GM23338 (cell line): ENCODE measurements around the gene SNX9. TPM values are rescaled to one million over a fixed set of nuclear protein-coding genes. Genes with fewer than 3 reads are reported as not detected.

Experiments
- ATAC-seq: fragments of 200-7000 bp; cut with Tn5 transposase; 3 replicates; pipeline ENCODE4 v1.9.1; 2020
- DNase-seq: peaks from one replicate; pipeline ENCODE4 v3.0.0-alpha.2; 2015; ENCODE audit warnings: low spot score
- H2AFZ ChIP-seq: fragments of 200-600 bp; sonication (generic); 2 replicates; pipeline ENCODE4 v1.8.0; 2016; ENCODE audit warnings: antibody characterized with exemption, mild to moderate bottlenecking, moderate library complexity
- H3F3A ChIP-seq: fragments of 200-600 bp; sonication (generic); replicated peaks from 2 replicates; pipeline ENCODE4 v1.8.0; 2017; ENCODE audit warnings: antibody characterized with exemption, mixed run types, low read depth
- H3K27ac ChIP-seq: fragments of 200-600 bp; sonication (generic); 2 replicates; pipeline ENCODE4 v1.6.1; 2016; ENCODE audit warnings: low read depth
- H3K27me3 ChIP-seq: fragments of 200-600 bp; sonication (generic); 2 replicates; pipeline ENCODE4 v1.8.0; 2016; ENCODE audit warnings: mild to moderate bottlenecking, mixed run types, moderate library complexity; ENCODE audit not compliant: insufficient read depth
- H3K36me3 ChIP-seq: fragments of 200-600 bp; sonication (generic); 2 replicates; pipeline ENCODE4 v1.8.0; 2016; ENCODE audit warnings: mild to moderate bottlenecking; ENCODE audit not compliant: insufficient read depth
- H3K4me1 ChIP-seq: fragments of 200-600 bp; sonication (generic); 2 replicates; pipeline ENCODE4 v1.8.0; 2016; ENCODE audit warnings: mild to moderate bottlenecking, moderate library complexity; ENCODE audit not compliant: insufficient read depth
- H3K4me2 ChIP-seq: fragments of 200-600 bp; sonication (generic); 2 replicates; pipeline ENCODE4 v1.7.1; 2017; ENCODE audit warnings: mixed run types
- H3K4me3 ChIP-seq: fragments of 200-600 bp; sonication (generic); 2 replicates; pipeline ENCODE4 v1.6.1; 2016; ENCODE audit warnings: mixed run types
- H3K79me2 ChIP-seq: fragments of 200-600 bp; sonication (generic); replicated peaks from 2 replicates; pipeline ENCODE4 v1.8.0; 2017; ENCODE audit warnings: mild to moderate bottlenecking; ENCODE audit not compliant: insufficient read depth
- H3K9me2 ChIP-seq: fragments of 200-600 bp; sonication (generic); 2 replicates; pipeline ENCODE4 v1.8.0; 2017; ENCODE audit not compliant: insufficient read depth
- H4K20me1 ChIP-seq: fragments of 200-600 bp; sonication (generic); replicated peaks from 2 replicates; pipeline ENCODE4 v1.8.0; 2017; ENCODE audit warnings: mild to moderate bottlenecking; ENCODE audit not compliant: insufficient read depth
- H3K27ac Mint-ChIP-seq: 2 replicates; pipeline ENCODE4 v1.8.0; 2020; ENCODE audit warnings: inconsistent platforms, mild to moderate bottlenecking, moderate library complexity, mixed read lengths
- H3K27me3 Mint-ChIP-seq: 3 replicates; pipeline ENCODE4 v1.8.0; 2022; ENCODE audit warnings: low read depth, mild to moderate bottlenecking, moderate library complexity, mixed read lengths, inconsistent platforms; ENCODE audit not compliant: insufficient read depth, poor library complexity
- H3K36me3 Mint-ChIP-seq: 3 replicates; pipeline ENCODE4 v1.8.0; 2021; ENCODE audit warnings: low read depth, mild to moderate bottlenecking, inconsistent platforms, moderate library complexity, mixed read lengths
- H3K4me1 Mint-ChIP-seq: 3 replicates; pipeline ENCODE4 v1.8.0; 2020; ENCODE audit warnings: mild to moderate bottlenecking, inconsistent platforms, mixed read lengths
- H3K4me3 Mint-ChIP-seq: 3 replicates; pipeline ENCODE4 v1.8.0; 2021; ENCODE audit warnings: moderate library complexity, mild to moderate bottlenecking, inconsistent platforms, mixed read lengths
- H3K9me3 Mint-ChIP-seq: 3 replicates; pipeline ENCODE4 v1.8.0; 2020; ENCODE audit warnings: moderate library complexity, mild to moderate bottlenecking, inconsistent platforms, mixed read lengths
- CREB1 ChIP-seq: fragments of 250-450 bp; sonication (Bioruptor Pico); IDR thresholded peaks from 2 replicates; pipeline ENCODE4 v1.5.0; 2020; ENCODE audit warnings: low read depth, mild to moderate bottlenecking, moderate library complexity
- CTCF ChIP-seq, 2 experiments: fragments of 200-600 bp in 1 of 2; sonication (generic) in 1 of 2; conservative IDR thresholded peaks; 2 replicates each; pipeline versions ENCODE4 v1.5.1 to v1.6.1; 2016 to 2017; ENCODE audit warnings: antibody characterized with exemption in 2 of 2, low read depth in 2 of 2, mild to moderate bottlenecking in 2 of 2, moderate library complexity in 1 of 2
- ETS1 ChIP-seq: IDR thresholded peaks from 2 replicates; pipeline ENCODE4 v1.6.1; 2016; ENCODE audit warnings: antibody characterized with exemption
- EZH2 ChIP-seq: fragments of 200-600 bp; sonication (generic); IDR thresholded peaks from one replicate; pipeline ENCODE4 v1.8.0; 2017; ENCODE audit warnings: antibody characterized with exemption, mild to moderate bottlenecking, low read depth; ENCODE audit not compliant: unreplicated experiment
- EZH2phosphoT487 ChIP-seq: fragments of 200-600 bp; sonication (generic); IDR thresholded peaks from one replicate; pipeline ENCODE4 v1.8.1; 2018; ENCODE audit warnings: antibody characterized with exemption; ENCODE audit not compliant: unreplicated experiment
- NANOG ChIP-seq: IDR thresholded peaks from 2 replicates; pipeline ENCODE4 v1.6.1; 2016; ENCODE audit warnings: antibody characterized with exemption, borderline replicate concordance
- POLR2AphosphoS5 ChIP-seq: IDR thresholded peaks from 2 replicates; pipeline ENCODE4 v1.6.1; 2016; ENCODE audit warnings: antibody characterized with exemption, low read depth
- REST ChIP-seq: IDR thresholded peaks from one replicate; pipeline ENCODE4 v1.6.1; 2018; ENCODE audit warnings: antibody characterized with exemption; ENCODE audit not compliant: unreplicated experiment
- STAT1 ChIP-seq: IDR thresholded peaks from one replicate; pipeline ENCODE4 v1.6.1; 2016; ENCODE audit warnings: antibody characterized with exemption; ENCODE audit not compliant: unreplicated experiment
- ZNF114 ChIP-seq: fragments of 250-450 bp; sonication (Bioruptor Pico); IDR thresholded peaks from 2 replicates; pipeline ENCODE4 v1.5.0; 2020; ENCODE audit warnings: mild to moderate bottlenecking, moderate library complexity
- ZNF331 ChIP-seq: fragments of 250-450 bp; sonication (Bioruptor Pico); IDR thresholded peaks from 2 replicates; pipeline ENCODE4 v1.5.0; 2020; ENCODE audit warnings: low read depth, mild to moderate bottlenecking, moderate library complexity
- ZNF462 ChIP-seq: fragments of 250-450 bp; sonication (Bioruptor Pico); IDR thresholded peaks from 2 replicates; pipeline ENCODE4 v1.5.0; 2020; ENCODE audit warnings: mild to moderate bottlenecking, moderate library complexity
- polyA plus RNA-seq: library from polyadenylated mRNA; unstranded; fragments of >200 nt; fragmentation: Nextera tagmentation; extraction: Ambion mirVana; gene quantifications from 2 replicates; pipeline ENCODE4 v1.2.1, GENCODE V29; 2016
- total RNA-seq: library from RNA; depleted of rRNA; stranded (reverse); fragments of >200 nt; shearing (Covaris generic); gene quantifications from 2 replicates; pipeline ENCODE4 v1.2.3, GENCODE V29; 2014

SNX9 gene
- total and polyA plus RNA-seq, 2 experiments from 2014 or later, result 18.4 to 23.3 TPM

- TF ChIP-seq ZNF114 (CRISPR knock-in tag), result no peak
- no peak for TF ChIP-seq NANOG
- no peak for TF ChIP-seq REST
- no peak for TF ChIP-seq CREB1 (CRISPR knock-in tag)
- TF ChIP-seq ETS1, result no peak
- TF ChIP-seq STAT1, result no peak
- no peak for TF ChIP-seq CTCF (conservative IDR thresholded peaks at IDR 0.05; ENCODE audit: low read depth in 2 of 2)
- no peak for TF ChIP-seq EZH2
- no peak for TF ChIP-seq ZNF331 (CRISPR knock-in tag)
- TF ChIP-seq EZH2phosphoT487, result no peak
- TF ChIP-seq POLR2AphosphoS5, result no peak
- no peak for TF ChIP-seq ZNF462 (CRISPR knock-in tag)
- Histone ChIP-seq H2AFZ (no peak overlapping the region), H3K27ac (no peak overlapping the region; the same call in 1 of the 2 replicates), H3K4me1 (no peaks in the 10 kb centered on the region; the same call in 1 of the 2 replicates), H3K36me3 (peaks cover 10% of the 10 kb centered on the region; the same call in 1 of the 2 replicates), H3K4me2 (no peak overlapping the region), H3F3A (no peaks in the 10 kb centered on the region), H3K79me2 (no peaks in the 10 kb centered on the region), H3K4me3 (no peak overlapping the region), H4K20me1 (0 out of 2 replicates have a peak, but pooled peaks cover 2% of the 10 kb centered on the region), H3K9me2 (no peaks in the 10 kb centered on the region), H3K27me3 (no peaks in the 10 kb centered on the region)
- H3K36me3 Mint-ChIP-seq, result peaks cover 30% of the 10 kb centered on the region
- H3K27ac Mint-ChIP-seq, result no peak overlapping the region
- no peaks in the 10 kb centered on the region for H3K9me3 Mint-ChIP-seq
- H3K27me3 Mint-ChIP-seq, result peaks cover 4% of the 10 kb centered on the region
- H3K4me1 Mint-ChIP-seq, result peaks cover 42% of the 10 kb centered on the region
- DNase-seq (no peak), ATAC-seq (no peak)
- no peak overlapping the region for H3K4me3 Mint-ChIP-seq
These were observed 85.6 kb downstream of the SNX9 start for GRCh38 chr6:157908369-157909281.
